Renal cortical epithelial cell (primary cell): ENCODE measurements around the gene OR8B12. TPM values are rescaled to one million over a fixed set of nuclear protein-coding genes. Genes with fewer than 3 reads are reported as not detected.
"Not testable (repeated sequence)": the region's sequence is repeated elsewhere in the genome, so short reads cannot be mapped to it uniquely, and the experiment has no call there.

Experiments
- DNase-seq: peaks from one replicate; pipeline ENCODE4 v3.0.0-alpha.2; 2011; ENCODE audit warnings: low read depth
- total RNA-seq: library from RNA; depleted of rRNA; stranded (reverse); fragments of >200 nt; gene quantifications from 2 replicates; pipeline ENCODE4 v1.2.3, GENCODE V29; 2014

OR8B12 gene
- total RNA-seq, 1 donor from 2014 or later: not detected

GRCh38 chr11:124520550-124520854 lies 23.0 kb downstream of the OR8B12 start:
- no peak for DNase-seq

GRCh38 chr11:124519850-124520549 lies 23.5 kb downstream of the OR8B12 start:
- no peak for DNase-seq

- peak; percentile 4 for DNase-seq
These were observed 24.4 kb downstream of the OR8B12 start for GRCh38 chr11:124518989-124519451.

GRCh38 chr11:124517314-124517713 lies 26.1 kb downstream of the OR8B12 start:
- no peak for DNase-seq

GRCh38 chr11:124514675-124515074 lies 28.8 kb downstream of the OR8B12 start:
- DNase-seq: not testable (repeated sequence)

GRCh38 chr11:124514131-124514530 lies 29.3 kb downstream of the OR8B12 start:
- DNase-seq: no peak

- no peak for DNase-seq
These were observed 31.7 kb downstream of the OR8B12 start for GRCh38 chr11:124511745-124512144.

GRCh38 chr11:124510279-124510678 lies 33.2 kb downstream of the OR8B12 start:
- DNase-seq: no peak

GRCh38 chr11:124499711-124500110 lies 43.7 kb downstream of the OR8B12 start:
- no peak for DNase-seq

- no peak for DNase-seq
These were observed 50.3 kb downstream of the OR8B12 start for GRCh38 chr11:124493016-124493655.

Other genes starting within 250 kb of the OR8B12 start
- not detected in 2 replicates for gene OR8D1, start 229.7 kb downstream of the OR8B12 start, total RNA-seq
- gene OR8D2, start 223.5 kb downstream of the OR8B12 start, total RNA-seq: not detected in 2 replicates
- gene OR8B2, start 159.2 kb downstream of the OR8B12 start, total RNA-seq: not detected in 2 replicates
- not detected in 2 replicates for gene OR8B3, start 144.6 kb downstream of the OR8B12 start, total RNA-seq
- not detected in 2 replicates for gene OR8B4, start 118.8 kb downstream of the OR8B12 start, total RNA-seq
- gene OR8B8, start 98.0 kb downstream of the OR8B12 start, total RNA-seq: not detected in 2 replicates
- gene OR8A1, start 26.3 kb upstream of the OR8B12 start, total RNA-seq: not detected in 2 replicates
- gene PANX3, start 67.8 kb upstream of the OR8B12 start, total RNA-seq: not detected in 2 replicates
- 22.4 and 33.1 TPM in 2 replicates for gene TBRG1, start 79.2 kb upstream of the OR8B12 start, total RNA-seq
- 8.7 and 36.5 TPM in 2 replicates for gene SIAE, start 130.1 kb upstream of the OR8B12 start, total RNA-seq
- gene SPA17, start 130.2 kb upstream of the OR8B12 start, total RNA-seq: 11.3 and 22.6 TPM in 2 replicates
- gene NRGN, start 196.3 kb upstream of the OR8B12 start, total RNA-seq: 0.10 TPM in 1 of 2 replicates, not detected in the other
- 0.10 TPM in 1 of 2 replicates, not detected in the other for gene VSIG2, start 208.6 kb upstream of the OR8B12 start, total RNA-seq
- gene ESAM, start 218.6 kb upstream of the OR8B12 start, total RNA-seq: 0.50 and 1.4 TPM in 2 replicates